GM19240 (cell line): ENCODE results near the gene AFAP1L2.

Source experiments
- DNase-seq: peaks from one replicate; pipeline ENCODE4 v3.0.0; 2011; ENCODE audit warnings: low spot score; ENCODE audit not compliant: insufficient read length

The AFAP1L2 gene

DNA sequence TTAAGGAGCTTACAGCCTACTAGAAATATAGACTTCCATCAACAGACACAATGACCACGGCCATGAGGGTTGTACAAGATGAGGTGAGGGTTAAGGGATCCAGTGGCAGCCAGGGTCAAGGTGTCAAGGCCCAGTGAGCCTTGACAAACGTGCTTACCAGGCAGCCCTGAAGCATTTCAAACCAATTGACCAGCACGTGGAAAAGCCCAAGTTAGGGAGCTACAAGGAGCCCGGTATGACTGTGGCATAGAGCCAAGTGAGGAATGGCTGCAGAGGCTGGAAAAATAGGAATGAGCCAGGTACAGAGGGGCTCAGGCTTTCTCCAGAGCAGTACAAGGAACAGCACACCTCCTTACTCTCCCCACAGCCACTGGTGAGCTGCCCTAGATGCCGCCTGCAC is 12.7 kb downstream of the AFAP1L2 start:
- DNase-seq = no peak

DNA sequence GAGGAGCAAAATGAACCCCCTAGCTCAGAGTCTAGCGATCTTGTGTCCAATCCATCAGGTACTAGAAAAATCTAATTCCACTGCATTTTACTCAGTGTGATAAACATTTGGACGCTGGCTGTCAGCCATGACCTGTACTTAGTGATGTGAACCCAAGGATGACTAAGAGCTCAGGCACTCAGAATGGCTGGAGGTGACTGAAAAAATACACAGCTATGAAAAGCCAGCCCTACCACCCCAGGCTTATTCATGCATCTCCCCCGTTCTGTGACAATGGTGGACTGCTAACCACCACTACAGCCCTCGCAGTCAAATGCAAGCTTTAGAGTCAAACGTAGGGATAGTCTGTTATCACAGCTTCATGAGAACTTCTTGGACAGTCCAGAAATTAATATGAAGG is 14.9 kb downstream of the AFAP1L2 start:
- DNase-seq = no peak

DNA sequence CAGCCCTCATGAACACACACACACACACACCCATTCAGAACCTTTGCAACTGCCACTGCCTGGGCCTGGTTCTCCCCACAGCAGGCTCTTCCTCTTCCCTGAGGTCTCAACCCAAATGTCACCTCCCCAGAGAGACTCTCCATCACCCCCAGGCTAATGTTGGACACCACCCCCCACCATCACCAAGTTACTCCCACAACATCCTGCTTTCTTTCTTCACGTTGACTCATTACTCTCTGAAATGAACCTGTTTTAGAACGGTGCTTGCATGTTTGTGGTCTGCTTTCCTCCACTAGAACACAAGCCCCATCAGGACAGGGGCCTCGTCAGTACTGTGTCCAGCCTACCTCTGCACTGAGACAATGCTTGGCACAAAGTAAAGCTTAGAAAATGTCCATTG is 16.0 kb downstream of the AFAP1L2 start:
- peak; percentile 23 for DNase-seq

DNA sequence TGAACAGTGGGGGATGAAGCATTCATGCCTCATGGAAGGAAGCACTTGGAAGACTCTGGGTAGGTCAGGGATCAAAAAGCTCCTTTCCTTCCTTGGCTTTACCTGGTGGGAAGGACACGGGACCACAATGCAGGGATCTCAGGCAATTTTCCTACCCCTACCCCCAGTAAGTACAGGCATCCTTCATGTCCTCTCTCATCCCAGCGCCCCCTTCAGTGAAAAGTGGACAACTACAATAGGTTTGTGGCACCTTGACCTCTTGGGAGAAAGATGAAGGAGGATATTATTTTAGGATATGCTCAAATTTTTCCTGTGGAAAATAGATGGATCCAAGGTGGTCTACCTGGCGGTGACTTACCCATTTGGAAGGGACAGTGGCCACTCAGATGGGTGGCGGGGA is 16.5 kb downstream of the AFAP1L2 start:
- no peak for DNase-seq

DNA sequence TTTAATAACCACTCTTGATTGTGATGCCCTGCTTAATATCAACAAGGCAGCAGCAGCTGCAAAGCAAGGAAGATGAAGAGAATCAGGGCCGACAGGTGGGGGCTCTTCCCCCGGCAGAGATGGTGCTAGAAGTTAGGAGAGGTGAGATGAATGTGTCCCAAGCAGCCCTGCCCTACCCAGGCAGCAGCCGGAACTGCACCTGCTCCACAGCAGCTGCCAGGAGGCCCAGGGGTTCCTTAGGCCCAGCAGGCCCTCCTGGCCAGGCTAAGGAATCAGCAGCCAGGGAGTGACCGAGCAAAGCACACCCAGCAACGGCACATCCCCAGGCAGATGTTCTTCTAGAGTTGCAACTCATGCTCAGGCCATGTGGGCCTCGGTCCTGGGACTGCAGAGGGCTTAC is 17.9 kb downstream of the AFAP1L2 start:
- DNase-seq = no peak

DNA sequence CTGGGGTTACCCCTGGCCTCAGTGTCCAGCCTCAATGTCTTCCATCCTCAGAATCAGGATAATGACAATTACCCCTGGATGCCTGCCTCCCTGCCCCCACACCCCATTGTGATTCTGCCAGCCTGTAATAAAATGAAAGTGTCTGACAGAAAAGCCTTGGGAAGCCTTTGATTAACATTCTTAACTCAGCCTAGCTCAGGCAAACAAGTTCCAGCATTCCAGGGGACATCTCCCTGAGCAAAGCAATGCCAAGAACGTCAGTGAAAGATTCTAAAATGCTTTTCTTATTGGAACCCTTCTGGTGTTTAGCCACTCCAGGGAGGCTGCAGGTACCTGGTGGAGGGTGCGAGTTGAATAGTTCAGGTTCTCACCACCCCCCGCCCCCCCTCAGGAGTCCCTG is 18.7 kb downstream of the AFAP1L2 start:
- DNase-seq = no peak

DNA sequence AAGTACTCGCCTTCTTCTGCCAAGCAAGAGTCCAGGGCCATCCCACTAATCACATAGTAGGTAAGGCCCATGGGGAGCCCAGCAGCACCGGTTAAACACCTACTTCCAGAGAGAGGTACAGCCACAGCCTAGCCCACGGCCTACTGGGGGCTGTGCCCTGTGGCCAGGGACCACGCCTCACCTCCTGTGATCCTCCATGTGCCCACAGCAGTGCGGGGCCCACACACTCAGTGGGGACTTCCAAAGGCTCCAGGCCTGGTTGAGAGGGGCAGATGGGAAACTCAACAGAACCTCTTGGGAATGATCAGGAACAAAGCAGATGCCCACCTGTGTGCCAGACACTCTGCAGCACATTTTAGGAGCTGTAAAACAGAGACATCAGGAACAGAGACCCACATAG is 19.7 kb downstream of the AFAP1L2 start:
- DNase-seq = no peak

DNA sequence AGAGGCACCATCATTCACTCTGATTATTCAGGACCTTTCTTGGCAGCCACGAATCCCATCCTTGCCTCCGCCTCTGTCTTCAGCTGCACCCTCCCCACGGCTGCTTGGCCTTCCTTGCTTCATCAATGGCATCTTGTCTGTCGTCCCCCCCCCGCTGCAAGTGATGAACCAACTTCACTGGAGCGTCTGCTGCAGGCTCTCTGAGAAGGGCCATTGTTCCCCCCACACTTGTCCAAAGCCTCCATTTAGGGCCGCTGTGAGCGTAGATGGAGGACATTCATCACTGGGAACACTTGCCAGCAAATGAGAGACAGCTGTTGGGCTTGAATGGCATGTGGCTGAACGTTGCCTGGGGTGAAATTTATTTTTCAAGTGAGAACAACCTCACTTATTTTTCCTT is 20.1 kb downstream of the AFAP1L2 start:
- DNase-seq = no peak

DNA sequence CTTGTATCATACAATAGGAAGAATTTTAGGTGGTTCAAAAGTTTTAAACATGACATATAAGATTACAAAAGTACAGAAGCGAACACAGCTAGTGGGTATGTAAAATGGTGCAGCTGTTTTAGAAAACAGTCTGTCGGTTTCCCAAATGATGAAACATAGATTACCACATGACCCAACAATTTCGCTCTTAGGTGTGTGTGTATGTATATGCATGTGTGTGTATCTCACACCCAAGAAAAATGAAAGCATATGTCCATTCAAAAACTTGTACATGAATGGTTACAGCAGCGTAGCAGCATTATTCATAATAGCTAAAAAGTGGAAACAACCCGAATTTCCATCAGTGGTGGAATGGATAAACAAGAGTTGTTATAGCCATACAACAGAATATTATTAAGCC is 23.5 kb downstream of the AFAP1L2 start:
- no peak for DNase-seq

DNA sequence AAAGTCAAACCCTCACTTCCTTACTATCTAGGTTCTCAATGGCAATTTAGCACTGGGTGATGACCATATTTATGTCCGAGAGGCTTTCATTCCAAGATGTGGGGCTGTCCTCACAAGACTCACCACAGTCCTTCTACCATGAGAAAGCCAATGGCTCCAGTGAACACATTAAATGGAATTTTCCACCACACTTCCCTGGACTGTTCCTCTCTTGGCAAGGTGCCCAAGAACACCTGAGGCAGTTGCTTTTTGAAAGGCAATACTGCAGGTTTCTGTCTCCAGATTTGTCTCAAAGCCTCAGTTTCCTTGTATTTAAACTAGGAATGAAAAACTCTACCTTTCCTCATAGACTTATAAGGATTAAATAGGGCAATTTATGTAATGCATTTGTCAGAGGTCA is 24.2 kb downstream of the AFAP1L2 start:
- DNase-seq = no peak

DNA sequence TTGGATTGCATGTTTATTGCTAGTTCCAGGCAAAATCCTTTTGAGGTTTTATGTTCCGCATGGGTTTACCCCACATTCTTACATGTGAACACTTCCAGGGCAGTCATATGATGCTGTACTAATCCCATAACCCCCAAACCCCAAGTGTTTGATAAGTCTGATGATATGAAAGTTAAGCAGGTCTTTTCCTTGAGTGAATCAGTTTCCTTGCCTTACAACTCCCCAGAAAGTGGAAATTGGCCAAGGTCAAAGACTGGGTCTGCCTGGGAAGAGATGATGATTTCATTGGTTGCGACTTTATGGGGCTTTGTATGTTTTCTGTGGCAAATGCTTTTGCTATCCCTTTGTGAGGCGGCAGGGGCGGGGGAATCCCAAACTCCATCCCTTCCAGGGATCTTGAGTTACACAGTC is 24.7 kb downstream of the AFAP1L2 start:
- no peak for DNase-seq

DNA sequence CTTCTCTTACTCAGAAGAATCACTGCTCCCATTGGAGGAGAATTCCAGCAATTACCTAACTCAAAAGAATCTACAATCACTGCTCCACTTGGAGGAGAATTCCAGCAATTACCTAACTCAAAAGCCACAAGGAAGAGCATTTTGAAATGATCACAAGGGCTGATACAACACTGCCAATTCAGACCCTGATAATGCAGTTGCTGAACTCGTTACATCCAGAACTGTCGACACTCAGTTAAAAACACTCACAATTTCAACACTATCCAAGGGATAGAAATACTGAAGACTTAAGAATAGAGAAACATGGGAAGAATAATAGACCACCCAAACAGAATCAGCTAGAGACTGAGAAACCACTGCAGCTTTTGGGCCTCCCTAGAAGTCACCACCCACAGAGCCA is 27.8 kb downstream of the AFAP1L2 start:
- no peak for DNase-seq

DNA sequence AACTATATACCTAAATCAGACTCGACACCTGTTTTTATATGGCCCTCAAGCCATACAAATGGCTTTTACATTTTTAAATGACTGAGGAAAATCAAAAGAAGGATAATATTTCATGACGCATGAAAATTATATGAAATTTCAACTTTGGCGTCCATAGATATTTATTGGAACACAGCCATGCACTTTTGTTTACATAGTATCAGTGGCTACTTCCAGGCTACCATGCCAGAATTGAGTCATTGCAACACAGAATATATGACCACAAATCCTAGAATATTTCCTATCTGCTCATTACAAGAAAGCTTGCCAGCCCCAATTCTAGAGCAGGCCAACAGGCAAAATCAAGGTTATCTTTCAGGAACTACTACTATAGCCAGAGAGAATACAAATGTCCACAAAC is 29.3 kb downstream of the AFAP1L2 start:
- DNase-seq = no peak

DNA sequence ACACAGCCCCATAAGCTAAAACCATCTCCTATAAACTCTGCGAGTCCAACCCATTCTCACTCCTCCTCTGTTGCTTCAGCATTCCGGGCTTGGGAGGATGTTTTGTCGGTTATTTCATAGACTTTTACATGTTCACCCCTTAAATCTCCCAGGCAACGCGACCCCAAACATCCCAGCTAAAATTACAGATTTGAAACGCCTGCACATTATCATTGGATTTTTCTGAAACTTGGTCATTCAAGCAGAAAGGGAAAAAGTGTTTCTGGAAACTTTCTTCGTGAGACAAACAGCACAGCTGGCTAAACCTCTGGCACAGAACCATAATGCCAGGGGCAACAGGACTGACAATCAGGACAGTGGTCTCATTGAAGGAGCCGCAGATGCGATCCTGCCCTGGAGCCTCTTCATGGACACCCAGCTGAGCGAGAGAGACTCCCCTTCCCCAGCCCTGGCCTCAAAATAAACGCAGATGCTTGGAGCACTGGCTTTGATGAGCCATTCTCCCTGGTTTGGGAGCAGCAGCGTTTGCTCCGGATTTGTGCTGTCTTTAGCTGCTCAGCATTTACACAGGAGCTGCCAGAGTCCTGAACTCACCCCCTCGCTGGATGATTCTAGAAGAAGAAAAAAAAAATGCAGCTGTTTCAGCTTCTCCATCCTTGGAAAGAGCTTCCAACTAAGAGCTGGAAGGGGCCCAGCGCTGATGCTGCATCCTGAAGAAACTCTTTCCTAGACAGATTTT is 30.1 kb downstream of the AFAP1L2 start:
- no peak for DNase-seq

DNA sequence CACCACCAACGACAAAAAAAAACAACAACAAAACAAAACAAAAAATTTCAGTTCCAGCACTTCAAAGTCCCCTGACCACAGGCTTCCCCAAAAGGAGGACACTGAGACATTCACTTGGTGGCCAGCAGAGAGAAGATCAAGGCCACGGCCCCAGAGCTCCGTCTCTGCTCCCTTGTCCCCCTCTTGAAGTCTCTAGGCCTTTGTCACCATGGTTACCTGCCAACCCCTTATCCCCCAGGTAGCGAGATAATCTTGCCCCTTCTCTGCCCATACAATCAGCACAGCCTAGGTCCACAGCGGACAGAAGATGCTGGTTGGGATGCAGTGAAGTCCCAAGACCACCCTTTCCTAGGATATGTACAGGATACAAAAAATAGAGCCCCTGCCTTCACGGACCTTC is 30.7 kb downstream of the AFAP1L2 start:
- no peak for DNase-seq

DNA sequence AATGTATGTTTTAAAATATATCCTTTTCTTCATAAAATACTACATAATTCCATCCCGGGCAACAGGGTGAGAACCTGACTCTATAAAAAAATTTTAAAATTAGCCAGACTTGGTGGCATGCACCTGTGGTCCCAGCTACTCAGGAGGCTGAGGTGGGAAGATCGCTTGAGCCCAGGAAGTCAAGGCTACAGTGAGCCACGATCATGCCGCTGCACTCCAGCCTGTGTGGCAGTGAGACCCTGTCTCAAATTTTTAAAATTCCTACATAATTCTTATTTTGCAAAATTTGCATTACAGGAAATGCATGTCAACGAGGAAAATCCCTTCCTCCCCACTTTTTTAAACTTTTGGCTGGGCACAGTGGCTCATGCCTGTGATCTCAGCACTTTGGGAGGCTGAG is 31.3 kb downstream of the AFAP1L2 start:
- DNase-seq = no peak

DNA sequence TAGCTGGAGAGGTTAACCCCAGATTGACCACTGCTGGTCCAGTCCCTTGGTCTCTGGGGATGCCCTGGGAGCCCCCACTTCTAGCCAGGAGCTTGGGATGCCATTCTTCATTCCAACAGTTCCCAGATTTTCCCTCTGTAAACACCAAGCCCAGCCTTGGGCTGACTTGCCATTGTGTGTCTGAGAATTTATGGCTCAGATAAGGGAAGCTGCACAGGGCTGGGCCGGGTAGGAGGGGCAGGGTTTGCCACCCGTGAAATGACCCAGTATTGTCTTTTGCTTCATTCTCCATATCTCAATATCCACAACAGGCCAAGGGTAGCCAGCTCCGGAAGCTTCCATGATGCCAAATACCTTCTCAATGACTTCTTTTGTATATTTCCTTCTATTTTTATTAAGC is 32.1 kb downstream of the AFAP1L2 start:
- DNase-seq = no peak

DNA sequence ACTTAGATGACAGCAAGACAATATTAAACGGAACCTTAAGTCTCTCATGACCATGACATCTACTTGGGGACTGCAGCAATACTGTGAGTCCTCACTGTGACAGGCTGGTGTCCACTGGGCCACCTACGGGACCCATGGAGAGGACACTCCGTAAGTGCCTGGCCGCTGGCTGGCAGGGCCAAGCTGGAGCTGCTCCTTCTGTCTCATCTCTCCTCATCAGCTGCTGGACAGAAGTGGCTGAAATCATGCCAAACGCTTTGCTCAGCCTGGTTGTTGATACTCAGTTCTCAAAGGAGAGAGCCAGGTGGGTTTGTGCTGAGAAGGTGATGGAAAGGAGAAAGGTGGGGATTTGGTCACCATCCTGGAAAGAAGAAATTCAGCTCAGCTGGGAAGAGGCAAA is 33.3 kb downstream of the AFAP1L2 start:
- no peak for DNase-seq

DNA sequence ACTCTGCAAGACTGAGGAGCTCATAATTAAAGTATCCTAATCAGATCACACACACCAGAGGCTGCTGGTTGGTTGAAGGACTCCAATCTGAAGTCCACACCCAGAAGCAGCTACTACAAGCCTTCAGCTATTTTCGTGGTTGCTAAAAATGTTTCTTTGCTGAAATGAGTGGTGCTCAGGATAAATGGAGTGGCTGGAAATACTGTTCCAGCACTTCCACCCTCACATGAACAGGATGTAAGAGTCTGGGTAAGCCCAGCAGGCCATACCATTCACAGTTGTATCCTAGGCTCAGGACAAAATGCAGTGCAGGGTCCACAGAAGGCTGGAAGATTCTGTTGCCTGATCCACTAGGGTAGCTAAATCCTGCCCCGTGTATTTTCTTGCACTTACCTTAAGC is 34.1 kb downstream of the AFAP1L2 start:
- no peak for DNase-seq

DNA sequence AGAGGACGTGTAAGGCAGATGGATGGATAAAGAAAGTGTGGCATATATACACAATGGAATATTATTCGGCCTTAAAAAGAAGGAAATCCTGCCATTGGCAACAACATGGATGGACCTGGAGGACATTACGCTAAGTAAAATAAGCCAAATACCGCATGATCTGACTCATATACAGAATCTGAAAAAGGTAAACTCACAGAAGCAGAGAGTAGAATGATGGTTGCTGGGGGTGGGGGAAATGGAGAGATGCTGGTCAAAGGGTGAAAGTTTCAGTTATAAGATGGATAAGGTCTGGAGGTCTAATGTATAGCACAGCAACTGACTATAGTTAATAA is 36.3 kb downstream of the AFAP1L2 start:
- DNase-seq = no peak

DNA sequence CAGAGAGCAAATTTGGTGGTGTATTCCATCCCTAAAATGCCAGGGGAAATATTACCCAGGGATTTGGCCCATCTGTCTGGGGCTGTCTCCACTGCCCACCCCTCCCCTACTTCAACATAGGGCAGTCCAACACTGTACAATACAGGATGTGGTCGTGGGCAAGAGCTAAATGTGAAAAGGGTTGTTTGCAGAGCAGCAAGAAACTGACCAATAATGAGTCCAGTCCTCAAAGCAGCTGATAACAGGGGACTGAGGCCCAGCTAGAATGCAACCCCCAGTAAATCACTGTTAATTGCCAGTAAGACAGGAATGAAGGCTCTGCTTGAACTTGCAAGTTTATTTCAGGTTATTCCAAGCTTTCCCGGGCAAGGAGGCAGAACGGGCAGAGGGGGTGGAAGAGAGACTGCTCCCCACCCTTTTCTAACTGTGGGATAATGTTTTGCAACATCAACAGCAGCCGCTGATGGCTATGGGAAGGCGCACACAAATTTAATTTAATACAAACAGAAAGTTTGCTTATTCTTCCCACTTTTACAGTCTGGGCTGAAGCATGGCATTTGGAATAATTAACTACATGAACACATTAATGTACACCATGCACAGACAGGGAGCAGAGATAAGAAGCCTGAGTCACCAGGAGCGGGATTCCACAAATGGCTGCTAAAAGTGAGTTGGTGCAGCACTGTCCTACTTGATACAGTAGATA is 36.8 kb downstream of the AFAP1L2 start:
- DNase-seq = no peak

DNA sequence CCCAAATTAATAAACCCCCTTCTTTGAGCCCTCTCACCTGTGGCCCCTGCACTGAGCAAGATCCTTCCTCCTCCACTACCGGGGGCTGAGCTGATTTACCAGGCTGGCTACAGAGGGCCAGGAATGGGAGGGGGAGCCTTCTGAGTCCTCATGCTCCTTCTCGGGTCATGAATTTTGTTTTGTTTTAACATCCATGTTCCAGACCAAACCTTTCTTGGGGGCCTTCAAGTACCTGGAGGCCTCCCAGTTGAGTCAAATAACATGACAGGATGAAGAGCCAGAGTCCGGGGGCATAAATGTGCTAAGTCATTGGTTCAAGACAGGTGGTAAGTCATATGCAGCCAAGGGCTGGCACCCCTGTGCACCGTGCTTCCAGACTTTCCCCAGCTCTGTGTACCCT is 39.6 kb downstream of the AFAP1L2 start:
- no peak for DNase-seq

DNA sequence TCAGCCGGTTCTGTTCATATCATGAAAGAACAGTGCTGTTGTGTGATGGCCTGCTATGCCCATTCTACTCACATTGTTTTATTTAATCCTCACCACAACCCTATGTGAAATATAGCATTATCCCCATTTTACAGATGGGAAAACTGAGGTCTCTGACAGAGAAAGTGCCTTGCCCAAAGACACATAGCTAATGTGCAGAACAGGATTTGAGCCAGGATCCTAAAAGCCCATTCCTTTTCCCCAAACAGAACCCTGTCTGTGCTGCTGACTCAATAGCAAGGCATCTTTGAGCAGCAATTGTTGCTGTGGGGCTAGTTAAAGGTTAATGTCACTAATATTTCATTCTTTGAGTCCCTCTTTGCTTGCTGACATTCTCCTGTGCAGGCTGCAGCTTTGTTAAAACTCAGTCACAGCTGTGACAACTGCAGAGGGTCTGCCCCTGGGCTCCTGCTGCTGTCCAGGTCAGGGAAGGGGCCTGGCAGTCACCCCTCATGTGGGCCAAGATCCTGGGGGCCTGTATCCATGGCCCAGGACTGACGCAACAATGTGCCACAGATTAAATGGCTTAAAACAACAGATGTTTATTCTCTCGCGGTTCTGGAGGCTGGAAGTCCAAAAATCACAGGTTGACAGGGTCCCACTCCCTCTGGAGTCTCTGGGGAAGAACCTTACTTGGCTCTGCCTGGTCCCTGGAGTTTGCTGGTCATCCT is 40.4 kb downstream of the AFAP1L2 start:
- no peak for DNase-seq
